GM15510 (cell line): ENCODE data around the gene CLDN11.

Experiments used
- POLR2A ChIP-seq: IDR thresholded peaks from 3 replicates; pipeline ENCODE4 v1.6.1; 2011; ENCODE audit warnings: borderline replicate concordance; ENCODE audit not compliant: insufficient read length; ENCODE audit errors: extremely low read depth

Gene CLDN11

GRCh38 chr3:170420307-170420821 is 1.7 kb downstream of the CLDN11 start:
- TF ChIP-seq POLR2A: no peak

GRCh38 chr3:170421111-170421641 is 2.5 kb downstream of the CLDN11 start:
- no peak for TF ChIP-seq POLR2A

DNA sequence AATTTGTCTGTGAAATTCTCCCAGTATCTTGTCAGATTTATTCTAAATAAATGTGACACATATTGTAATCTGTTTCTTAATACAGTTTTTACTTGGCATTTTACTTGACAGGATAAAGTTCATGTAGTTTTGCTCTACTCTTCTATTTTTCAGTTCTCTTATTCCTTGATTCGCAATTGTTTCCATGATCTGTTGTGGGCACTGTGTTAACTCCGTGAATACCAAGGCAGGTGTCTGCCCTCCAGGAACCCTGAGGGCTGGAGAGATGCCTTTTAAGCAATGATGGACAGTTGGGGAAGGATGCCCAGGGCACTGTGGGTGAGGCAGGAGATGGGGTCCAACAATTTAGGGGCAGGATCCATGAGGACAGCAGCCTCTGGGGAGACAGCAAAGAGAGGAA is 3.1 kb downstream of the CLDN11 start:
- no peak for TF ChIP-seq POLR2A

DNA sequence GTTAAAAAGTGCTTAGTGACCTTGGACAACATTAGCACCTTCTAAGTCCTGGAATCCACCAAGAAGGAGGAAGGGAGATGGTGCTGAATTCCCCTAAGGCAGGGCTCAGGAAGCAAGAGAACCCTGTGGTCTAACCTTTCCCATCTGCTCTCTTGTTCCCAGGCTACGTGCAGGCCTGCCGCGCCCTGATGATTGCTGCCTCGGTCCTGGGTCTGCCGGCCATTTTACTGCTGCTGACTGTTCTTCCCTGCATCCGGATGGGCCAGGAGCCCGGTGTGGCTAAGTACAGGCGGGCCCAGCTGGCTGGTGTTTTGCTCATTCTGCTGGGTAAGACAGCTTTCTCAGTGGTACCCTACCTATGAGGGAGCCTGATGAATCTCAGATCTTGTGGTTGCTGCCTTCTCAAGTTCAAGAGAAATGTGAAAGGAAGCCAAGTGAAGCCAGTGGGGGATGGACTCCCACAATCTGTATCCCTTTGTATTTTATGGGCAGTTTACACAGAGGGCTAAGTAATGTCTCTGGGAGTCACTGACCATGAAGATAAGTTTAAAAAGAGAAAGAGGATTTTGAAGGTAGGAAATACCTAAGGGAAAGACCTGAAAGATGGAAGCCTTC is 4.4 kb downstream of the CLDN11 start:
- TF ChIP-seq POLR2A: no peak

DNA sequence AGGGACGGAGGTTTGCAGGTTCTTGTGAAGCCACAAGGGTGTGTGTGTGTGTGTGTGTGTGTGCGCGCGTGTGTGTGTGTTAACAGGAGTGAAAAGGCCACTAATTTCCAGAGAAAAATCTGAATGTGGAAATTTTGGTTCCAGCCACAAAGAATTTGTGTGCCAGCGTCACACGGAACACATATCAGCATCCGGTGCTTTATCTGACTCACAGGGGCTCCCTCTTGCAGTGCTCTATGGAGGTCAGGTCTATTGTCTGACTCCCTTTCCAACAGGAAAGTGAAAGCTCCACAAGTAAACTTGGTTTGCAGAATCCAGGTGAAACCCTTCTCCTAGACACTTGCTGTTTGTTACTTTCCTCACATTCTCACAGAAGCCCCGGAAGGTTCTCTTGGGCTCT is 6.2 kb downstream of the CLDN11 start:
- no peak for TF ChIP-seq POLR2A

DNA sequence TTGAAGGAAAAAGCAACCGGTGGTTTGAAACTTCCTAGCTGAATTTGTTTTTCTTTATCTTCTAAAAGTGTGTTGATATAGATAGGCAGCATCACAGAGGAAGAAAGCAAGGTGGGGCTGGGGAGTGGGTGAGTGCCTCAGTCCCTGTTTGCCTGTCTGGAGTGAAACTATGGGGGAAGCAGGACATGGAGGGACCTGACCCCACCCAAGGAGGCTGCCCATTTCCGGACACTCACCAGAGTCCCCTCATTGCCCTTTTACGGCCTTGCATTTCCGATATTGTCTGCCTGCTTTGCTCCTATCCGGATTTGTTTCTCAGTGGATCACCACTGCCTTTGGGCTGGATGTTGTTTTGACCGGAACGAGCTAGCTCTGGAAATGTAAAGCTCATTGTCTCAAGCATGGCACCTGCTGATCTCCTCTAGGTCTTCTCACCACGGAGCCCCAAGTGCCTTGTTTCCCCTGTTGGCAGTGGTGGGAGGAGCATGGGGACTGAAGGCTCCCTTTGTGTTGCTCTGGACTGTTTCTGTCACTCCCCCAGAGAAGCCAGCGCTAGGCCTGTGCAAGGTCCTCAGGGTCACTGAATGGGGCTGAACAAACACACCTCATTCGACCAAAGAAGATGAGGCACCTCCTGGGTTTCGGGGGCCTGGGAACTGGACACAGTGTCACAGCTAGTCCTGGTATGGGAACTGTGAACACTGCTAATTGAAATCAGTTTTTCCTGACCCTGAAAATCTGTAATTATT is 7.0 kb downstream of the CLDN11 start:
- no peak for TF ChIP-seq POLR2A

DNA sequence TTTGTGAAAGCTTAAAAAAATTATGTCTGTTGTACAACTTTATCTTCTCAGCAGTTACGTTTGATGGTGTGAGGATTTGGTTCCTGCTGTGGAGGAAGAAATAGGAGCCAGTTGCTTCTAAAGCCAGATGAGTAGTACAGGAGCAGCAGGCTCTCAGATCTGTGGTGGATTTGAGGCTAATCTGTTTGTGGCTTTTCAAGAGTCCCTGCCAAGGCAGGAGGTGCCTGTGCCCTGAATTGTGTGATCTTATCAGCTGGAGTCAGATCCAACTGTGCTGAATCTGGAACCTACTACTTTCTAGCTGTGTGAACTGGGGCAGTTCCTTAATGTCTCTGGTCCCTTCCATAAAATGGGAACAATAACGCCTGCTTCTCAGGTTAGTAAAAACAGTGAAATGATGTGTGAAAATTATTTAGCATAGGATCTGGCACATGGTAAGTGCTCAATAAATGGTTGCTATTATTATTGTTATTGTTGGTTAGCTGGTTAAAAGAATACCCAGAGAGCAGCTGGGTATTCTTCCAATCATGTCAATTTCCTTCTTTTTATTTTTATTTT is 7.7 kb downstream of the CLDN11 start:
- TF ChIP-seq POLR2A: no peak

DNA sequence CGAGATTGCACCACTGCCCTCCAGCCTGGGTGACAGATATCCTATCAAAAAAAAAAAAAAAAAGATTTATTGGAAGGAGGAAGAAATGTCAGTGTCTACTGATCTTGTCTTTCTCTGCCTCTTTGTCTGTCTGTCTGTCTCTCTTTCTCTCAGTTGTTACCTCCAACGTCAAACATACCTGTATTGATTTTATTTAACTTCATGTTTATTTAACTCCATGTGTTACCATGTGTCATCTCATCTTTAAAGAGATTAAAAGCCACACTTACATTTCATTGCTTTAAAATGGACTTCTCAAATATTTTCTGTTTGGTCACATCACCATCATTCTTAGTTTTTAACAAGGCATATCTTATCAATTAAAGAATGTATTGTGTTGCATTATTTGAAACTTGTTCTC is 9.4 kb downstream of the CLDN11 start:
- TF ChIP-seq POLR2A: no peak

GRCh38 chr3:170429050-170429449 is 10.4 kb downstream of the CLDN11 start:
- no peak for TF ChIP-seq POLR2A

DNA sequence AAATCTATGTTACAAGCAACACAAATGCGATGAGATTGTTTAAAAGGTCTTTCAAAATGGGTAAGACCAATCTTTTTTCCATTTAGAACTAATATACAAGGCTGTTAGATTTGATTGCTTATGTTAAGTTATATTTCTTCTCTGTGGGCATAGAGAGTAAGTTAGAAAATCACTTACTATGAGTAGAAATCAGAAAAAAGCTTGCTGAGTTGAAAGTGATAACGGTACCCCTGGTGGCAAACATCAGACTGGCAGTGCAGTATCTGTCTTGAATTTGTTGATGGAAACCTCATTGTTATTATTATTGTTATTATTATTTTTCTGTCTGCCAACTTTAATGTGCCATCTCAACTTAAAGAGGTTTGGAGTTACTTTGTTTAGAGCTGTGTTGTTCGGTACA is 12.4 kb downstream of the CLDN11 start:
- no peak for TF ChIP-seq POLR2A

DNA sequence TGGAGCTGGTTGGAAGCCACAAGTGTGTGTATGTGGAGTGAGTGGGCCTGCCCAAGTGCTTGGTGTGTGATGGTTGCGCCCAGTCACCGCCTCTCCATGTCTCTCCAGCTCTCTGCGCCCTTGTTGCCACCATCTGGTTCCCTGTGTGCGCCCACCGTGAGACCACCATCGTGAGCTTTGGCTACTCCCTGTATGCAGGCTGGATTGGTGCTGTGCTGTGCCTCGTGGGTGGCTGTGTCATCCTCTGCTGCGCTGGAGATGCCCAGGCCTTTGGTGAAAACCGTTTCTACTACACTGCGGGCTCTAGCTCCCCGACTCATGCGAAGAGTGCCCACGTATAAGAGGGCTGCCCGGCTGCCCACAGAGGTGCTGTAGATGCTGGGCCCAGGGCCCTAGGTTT is 13.7 kb downstream of the CLDN11 start:
- TF ChIP-seq POLR2A: no peak

DNA sequence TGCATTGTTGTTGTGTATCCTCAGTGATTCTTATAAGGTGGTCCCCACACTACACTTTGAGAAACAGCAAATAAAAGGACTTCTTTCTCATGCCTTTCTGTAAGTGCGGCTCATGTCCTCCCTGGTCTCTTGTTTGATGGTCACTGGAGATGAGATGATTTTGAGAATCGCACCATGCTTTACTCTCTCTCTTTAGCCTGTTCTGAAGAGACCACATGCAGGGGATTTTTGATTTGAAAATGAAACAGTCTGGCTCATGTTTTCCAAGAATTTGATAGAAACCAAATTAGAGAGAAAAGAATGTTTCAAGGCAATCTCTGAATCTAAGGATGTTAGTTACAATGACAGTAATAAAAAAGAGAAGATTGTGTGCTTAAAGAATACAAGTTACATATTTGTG is 18.0 kb downstream of the CLDN11 start:
- no peak for TF ChIP-seq POLR2A

GRCh38 chr3:170437176-170437575 is 18.5 kb downstream of the CLDN11 start:
- no peak for TF ChIP-seq POLR2A

DNA sequence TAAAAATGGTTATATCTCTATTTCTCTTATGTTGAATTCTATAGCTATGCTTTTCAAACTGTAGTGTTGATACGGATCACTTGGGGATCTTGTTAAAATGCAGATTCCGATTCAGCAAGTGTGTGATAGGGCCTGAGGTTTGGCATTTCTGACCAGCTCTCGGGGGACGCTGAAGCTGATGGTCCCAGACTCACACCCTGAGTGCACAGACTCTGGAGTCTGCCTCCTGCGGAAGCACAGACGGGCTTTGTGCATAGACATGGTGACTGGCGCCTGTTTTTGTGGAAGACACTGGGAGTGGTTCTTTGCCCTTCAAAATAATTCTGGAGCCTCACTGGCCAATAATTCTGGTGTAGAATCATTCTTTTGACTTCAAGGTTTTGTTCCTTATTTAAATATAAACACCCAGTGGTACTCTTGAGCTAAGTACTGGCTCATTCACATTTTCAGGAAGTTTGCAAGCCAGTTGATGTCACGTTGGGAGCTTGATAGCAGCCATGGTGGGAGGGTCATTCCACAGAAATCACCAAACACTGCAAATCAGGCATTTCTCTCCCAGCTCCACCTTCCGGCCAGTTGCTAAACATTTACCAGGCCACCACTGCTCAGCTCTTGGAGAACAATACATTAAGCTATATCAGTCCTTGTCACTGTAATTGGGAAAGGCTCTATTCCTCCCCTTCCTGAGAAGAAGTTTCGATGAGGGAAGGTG is 19.2 kb downstream of the CLDN11 start:
- no peak for TF ChIP-seq POLR2A

DNA sequence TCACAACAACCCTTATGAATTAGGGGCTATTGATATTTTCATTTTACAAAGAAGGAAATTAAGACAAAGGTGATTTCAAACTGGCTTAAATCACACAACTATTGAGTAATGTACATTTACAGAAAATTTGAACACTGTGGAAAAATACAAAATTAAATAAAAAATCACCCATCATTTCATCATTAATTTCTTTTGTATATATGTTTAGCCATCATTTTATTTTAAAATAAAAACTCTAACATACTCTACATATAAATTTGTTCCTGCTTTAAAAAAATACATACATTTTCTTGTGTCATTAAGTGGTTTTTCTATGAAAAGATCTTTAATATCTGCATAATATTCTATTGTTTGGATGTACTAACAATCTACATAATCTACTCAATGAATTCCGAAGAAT is 20.2 kb downstream of the CLDN11 start:
- TF ChIP-seq POLR2A: no peak
